Heart right ventricle (tissue), 16 donors: ENCODE data around the gene FAM25G. TPM values are rescaled to one million over a fixed set of nuclear protein-coding genes. Genes with fewer than 3 reads are reported as not detected.
"Not testable (repeated sequence)": the region's sequence is repeated elsewhere in the genome, so short reads cannot be mapped to it uniquely, and the experiment has no call there.

Experiments
- ATAC-seq, 8 donors: fragments of 200-7000 bp; cut with Tn5 transposase; one replicate each; pipeline ENCODE4 v1.9.1; 2020; ENCODE audit warnings: mild to moderate bottlenecking in 8 of 8, moderate library complexity in 8 of 8, moderate number of reproducible peaks in 1 of 8
- DNase-seq, 2 donors: peaks; one replicate each; pipeline ENCODE4 v3.0.0-alpha.2; 2020
- H3K27ac ChIP-seq, 10 donors: fragments of 200-600 bp; sonication (generic) in 2 of 10; one replicate each; pipeline versions ENCODE4 v1.5.0 to v1.8.0; 2020 to 2022; ENCODE audit warnings: mild to moderate bottlenecking in 3 of 10
- H3K27me3 ChIP-seq, 7 donors: fragments of 200-600 bp; one replicate each; pipeline ENCODE4 v1.8.0; 2021 to 2022; ENCODE audit warnings: mild to moderate bottlenecking in 2 of 7
- H3K36me3 ChIP-seq, 9 donors: fragments of 200-600 bp; sonication (generic) in 1 of 9; one replicate each; pipeline versions ENCODE4 v1.5.0 to v1.8.0; 2020 to 2022; ENCODE audit warnings: mild to moderate bottlenecking in 2 of 9
- H3K4me1 ChIP-seq, 9 donors: fragments of 200-600 bp; sonication (generic) in 1 of 9; one replicate each; pipeline versions ENCODE4 v1.5.0 to v1.8.0; 2020 to 2022; ENCODE audit warnings: mild to moderate bottlenecking in 4 of 9
- H3K4me3 ChIP-seq, 10 donors: fragments of 200-600 bp; sonication (generic) in 2 of 10; one replicate each; pipeline versions ENCODE4 v1.5.0 to v1.8.0; 2020 to 2022; ENCODE audit warnings: mild to moderate bottlenecking in 7 of 10, moderate library complexity in 2 of 10
- H3K9me3 ChIP-seq, 11 donors: fragments of 200-600 bp in 10 of 11; sonication (generic) in 2 of 11; one replicate each; pipeline versions ENCODE4 v1.5.0 to v1.8.0; 2013 to 2022; ENCODE audit warnings: mild to moderate bottlenecking in 2 of 11, control low read depth in 1 of 11, moderate library complexity in 1 of 11
- CTCF ChIP-seq, 9 donors: fragments of 200-600 bp; sonication (generic) in 2 of 9; IDR thresholded peaks; one replicate each; pipeline versions ENCODE4 v1.5.0 to v1.8.0; 2021 to 2022; ENCODE audit warnings: antibody characterized with exemption in 9 of 9, mild to moderate bottlenecking in 5 of 9, moderate library complexity in 1 of 9
- WGBS, 2 donors: extraction: QIAGEN DNeasy Blood & Tissue Kit; methylation state at CpG; one replicate each; pipeline ENCODE4 v1.1.7; 2013; ENCODE audit warnings: inconsistent platforms in 1 of 2; 5-methylcytosine and 5-hydroxymethylcytosine counted together
- intact Hi-C, 10 donors: fragments of 100-400 bp; cut with DNase I; formaldehyde crosslinking; loops; one replicate each; pipeline versions ENCODE4 v1.11.1 to v1.14.2; 2022
- polyA plus RNA-seq, 2 donors: library from polyadenylated mRNA; stranded (reverse); fragments of 200-250 nt; gene quantifications; one replicate each; pipeline ENCODE4 v1.2.3, GENCODE V29; 2013
- total RNA-seq, 10 donors: library from RNA; stranded (reverse); fragmentation: NEBNext Ultra II Directional in 3 of 10; extraction: Animal tissue kit (Norgen Biotek cat#: 25700) in 3 of 10; gene quantifications; one replicate each; pipeline versions ENCODE4 v1.2.1 to v1.2.4, GENCODE V29; 2021 to 2023
- donor health status: Arrhythmogenic right ventricular cardiomyopathy.
- donor health status: ischemic (EF 13 %, LVEDD 7.1; RV severe dilation, severe dysfunction).
- donor health status: healthy with polysubstance abuse.
- donor health status: DM: no; HTN: yes; CAD: no.
- donor health status: DM: no; HTN: no; CAD: no.
- donor health status: ischemic (EF 25% LVEDD 6.9; RV normal size, moderate dysfunction).
- donor health status: ischemic (EF 25% LVEDD 5.7; RV mildly dilated, moderate dysfunction).
- donor health status: healthy.
- donor health status: DM: yes; HTN: yes; CAD: no.
- donor health status: Ischemic cardiomyopathy.
- donor health status: ischemic (EF 35%, LVEDD 5.7; RV mildly dilated, moderate dysfunction).
- donor health status: nonischemic (EF 11% LVEDD 7.7; RV severe dilation, severe dysfunction).
- donor health status: DM: yes; HTN: yes; CAD: no.
- donor health status: PGD.
- donor health status: ischemic (EF 29% LVEDD 5.4; RV normal size, mild dysfunction).
- donor health status: nonischemic (EF 23%, LVEDD 6.1; RV moderate dilation, normal function).

Gene FAM25G
- total and polyA plus RNA-seq, 12 donors = not detected

GRCh38 chr10:47456794-47457527 lies 34.5 kb downstream of the FAM25G start:
- WGBS, 2 donors = 82 to 83% methylated on average over 6 of the region's 6 CpGs
- TF ChIP-seq CTCF (IDR thresholded peaks at IDR 0.05) = no peak
- Histone ChIP-seq H3K4me3 (no peak overlapping the region), H3K4me1 (no peaks in the 10 kb centered on the region), H3K27ac (no peak overlapping the region), H3K9me3 (no peaks in the 10 kb centered on the region), H3K27me3 (peaks cover 0 to 11% (median 0%) of the 10 kb centered on the region in 7 donors), H3K36me3 (no peaks in the 10 kb centered on the region)
- intact Hi-C loops = no loop called here
- DNase-seq (no peak), ATAC-seq (no peak)

- Histone ChIP-seq H3K9me3 (no peaks in the 10 kb centered on the region), H3K4me1 (no peaks in the 10 kb centered on the region), H3K27me3 (peaks cover 0 to 11% (median 0%) of the 10 kb centered on the region in 7 donors), H3K27ac (no peak overlapping the region), H3K36me3 (no peaks in the 10 kb centered on the region), H3K4me3 (no peak overlapping the region)
- WGBS, 2 donors = 74 to 81% methylated on average over 8 of the region's 8 CpGs
- DNase-seq (no peak), ATAC-seq (no peak)
- intact Hi-C loops = no loop called here
- TF ChIP-seq CTCF (IDR thresholded peaks at IDR 0.05) = no peak
These were observed 35.3 kb downstream of the FAM25G start for GRCh38 chr10:47456079-47456785.

GRCh38 chr10:47455350-47456078 lies 36.0 kb downstream of the FAM25G start:
- ATAC-seq, H3K4me1 ChIP-seq, H3K4me3 ChIP-seq, intact Hi-C loops, DNase-seq, H3K9me3 ChIP-seq, H3K27ac ChIP-seq, H3K36me3 ChIP-seq: not testable (repeated sequence)
- peaks cover 0 to 11% (median 0%) of the 10 kb centered on the region in 7 donors for H3K27me3 ChIP-seq
- 78 to 80% methylated on average over 9 of the region's 9 CpGs for WGBS, 2 donors

GRCh38 chr10:47454780-47455058 lies 36.8 kb downstream of the FAM25G start:
- H3K4me3 ChIP-seq = no peak overlapping the region
- peaks cover 0 to 11% (median 0%) of the 10 kb centered on the region in 7 donors for H3K27me3 ChIP-seq
- no peak for TF ChIP-seq CTCF (IDR thresholded peaks at IDR 0.05)
- ATAC-seq (no peak), DNase-seq (no peak)
- no peak overlapping the region for H3K27ac ChIP-seq
- WGBS, 2 donors = 87 to 89% methylated on average over 3 of the region's 3 CpGs
- H3K4me1 ChIP-seq = no peaks in the 10 kb centered on the region
- no peaks in the 10 kb centered on the region for H3K9me3 ChIP-seq
- no peaks in the 10 kb centered on the region for H3K36me3 ChIP-seq
- intact Hi-C loops = no loop called here
